HG03575 (cell line): ENCODE data around the gene RAB24.
"Not testable (repeated sequence)": the region's sequence is repeated elsewhere in the genome, so short reads cannot be mapped to it uniquely, and the experiment has no call there.

Experiments used
- ATAC-seq: cut with Tn5 transposase; IDR thresholded peaks from one replicate; pipeline ENCODE4 v1.9.1; 2021; ENCODE audit not compliant: unreplicated experiment, insufficient number of reproducible peaks, low FRiP score; ENCODE audit errors: extremely low read depth

RAB24 gene

GRCh38 chr5:177303121-177303924, at the start of gene RAB24, which contains the start of gene PRELID1:
Gene RAB24, minus strand, starts transcription at chr5:177303719. Its CDS starts 431 bp downstream, at chr5:177303288.
Gene PRELID1, plus strand, starts transcription at chr5:177303799. Its CDS starts 187 bp downstream, at chr5:177303986.
- ATAC-seq, result no peak

GRCh38 chr5:177353093-177353492, 49.6 kb upstream of the RAB24 start:
- no peak for ATAC-seq

DNA sequence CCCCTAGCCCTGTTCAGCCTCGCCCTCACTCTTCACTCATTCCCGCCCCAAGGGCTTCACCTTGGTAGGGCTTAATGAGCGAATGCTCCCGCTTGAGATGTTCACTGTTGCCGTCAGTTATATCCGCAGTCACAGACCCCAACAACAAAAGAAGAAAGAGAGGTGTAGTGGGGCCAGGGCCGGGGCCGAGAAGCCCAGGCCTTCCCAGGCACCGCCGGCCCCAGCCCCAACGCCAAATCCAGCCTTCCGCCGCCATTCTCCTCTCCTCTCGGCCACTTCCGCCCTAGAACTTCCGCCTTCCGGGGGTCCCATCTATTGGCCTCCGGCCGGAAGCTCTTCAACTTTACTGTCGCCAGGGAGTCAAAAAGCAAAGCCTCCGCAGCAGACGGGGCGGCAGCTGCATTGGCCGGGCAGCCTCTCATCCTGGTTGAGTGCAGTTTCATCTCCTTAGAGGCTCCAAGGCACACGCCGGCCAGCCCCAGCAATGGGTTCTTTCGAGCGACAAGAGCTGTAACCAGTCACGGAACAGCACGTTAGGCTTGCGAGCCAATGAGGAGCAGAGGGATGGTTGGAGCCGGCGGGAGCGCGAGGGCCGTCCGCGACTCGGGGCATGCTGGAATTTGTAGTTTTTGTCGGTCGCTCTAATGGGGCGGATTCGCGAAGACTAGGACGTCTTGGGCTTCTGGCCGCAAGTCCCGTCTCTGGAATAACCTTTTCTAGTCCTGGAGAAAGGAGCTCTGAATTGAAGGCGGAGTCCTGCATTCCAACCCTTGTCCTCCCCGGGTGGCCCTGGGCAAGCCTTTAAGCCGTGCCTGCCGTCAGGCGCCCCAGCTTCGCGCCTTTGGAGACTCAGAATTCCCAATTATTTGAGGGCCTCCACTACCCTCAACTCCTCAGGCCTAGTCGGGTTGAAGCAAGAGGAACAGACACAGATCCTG, 48.1 kb upstream of the RAB24 start, which contains the start of gene LMAN2:
Gene LMAN2, minus strand, starts transcription at position 277 of the 938 bp plus-strand sequence. Its CDS starts 21 bp downstream, at position 256.
- ATAC-seq, result peak; percentile 39

GRCh38 chr5:177350776-177351391, 47.4 kb upstream of the RAB24 start:
- ATAC-seq, result no peak

- no peak for ATAC-seq
Measured at GRCh38 chr5:177349762-177350161, 46.2 kb upstream of the RAB24 start.

DNA sequence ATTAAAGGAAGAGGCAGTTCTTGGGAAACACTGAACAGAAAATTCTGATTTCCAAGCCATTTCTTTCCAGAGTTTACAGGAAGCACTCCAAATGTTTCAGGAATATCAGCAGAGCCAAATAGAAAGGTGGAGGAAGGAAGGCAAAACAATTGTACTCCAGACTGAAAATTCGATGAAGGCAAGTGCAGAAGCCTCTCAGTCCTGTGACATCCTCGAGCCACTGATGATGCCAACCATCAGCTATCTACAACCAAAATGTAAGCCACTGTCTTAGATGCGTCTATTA, 45.8 kb upstream of the RAB24 start:
- ATAC-seq, result no peak

- ATAC-seq, result no peak
Measured at GRCh38 chr5:177347699-177348098, 44.2 kb upstream of the RAB24 start.

GRCh38 chr5:177346820-177347219, 43.3 kb upstream of the RAB24 start:
- no peak for ATAC-seq

GRCh38 chr5:177344891-177345290, 41.4 kb upstream of the RAB24 start:
- no peak for ATAC-seq

DNA sequence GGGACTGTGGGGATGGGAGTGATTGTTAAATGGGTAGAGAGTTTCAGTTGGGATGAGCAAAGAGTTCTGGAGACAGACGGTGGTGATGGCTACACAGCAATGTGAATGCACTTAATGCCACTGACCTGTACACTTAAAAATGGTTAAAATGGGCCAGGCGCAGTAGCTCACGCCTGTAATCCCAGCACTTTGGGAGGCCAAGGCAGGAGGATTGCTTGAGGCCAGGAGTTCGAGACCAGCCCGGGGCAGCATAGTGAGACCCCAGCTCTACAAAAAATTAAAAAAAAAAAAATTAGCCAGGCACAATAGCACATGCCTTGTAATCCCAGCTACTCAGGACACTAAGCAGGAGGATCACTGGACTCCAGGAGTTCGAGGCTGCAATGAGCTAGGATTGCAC, 40.3 kb upstream of the RAB24 start:
- no peak for ATAC-seq

DNA sequence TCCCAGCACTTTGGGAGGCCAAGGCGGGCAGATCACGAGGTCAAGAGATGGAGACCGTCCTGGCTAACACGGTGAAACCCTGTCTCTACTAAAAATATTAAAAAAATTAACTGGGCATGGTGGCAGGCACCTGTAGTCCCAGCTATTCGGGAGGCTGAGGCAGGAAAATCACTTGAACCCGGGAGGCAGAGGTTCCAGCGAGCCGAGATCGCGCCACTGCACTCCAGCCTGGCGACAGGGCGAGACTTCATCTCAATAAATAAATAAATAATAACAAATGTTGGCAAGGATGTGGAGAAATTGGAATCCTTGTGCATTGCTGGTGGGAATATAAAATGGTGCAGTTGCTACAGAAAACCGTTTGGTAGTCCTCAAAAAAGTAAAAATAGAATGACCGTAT, 39.5 kb upstream of the RAB24 start:
- ATAC-seq, result not testable (repeated sequence)

- no peak for ATAC-seq
Measured at GRCh38 chr5:177339107-177339638, 35.7 kb upstream of the RAB24 start.

DNA sequence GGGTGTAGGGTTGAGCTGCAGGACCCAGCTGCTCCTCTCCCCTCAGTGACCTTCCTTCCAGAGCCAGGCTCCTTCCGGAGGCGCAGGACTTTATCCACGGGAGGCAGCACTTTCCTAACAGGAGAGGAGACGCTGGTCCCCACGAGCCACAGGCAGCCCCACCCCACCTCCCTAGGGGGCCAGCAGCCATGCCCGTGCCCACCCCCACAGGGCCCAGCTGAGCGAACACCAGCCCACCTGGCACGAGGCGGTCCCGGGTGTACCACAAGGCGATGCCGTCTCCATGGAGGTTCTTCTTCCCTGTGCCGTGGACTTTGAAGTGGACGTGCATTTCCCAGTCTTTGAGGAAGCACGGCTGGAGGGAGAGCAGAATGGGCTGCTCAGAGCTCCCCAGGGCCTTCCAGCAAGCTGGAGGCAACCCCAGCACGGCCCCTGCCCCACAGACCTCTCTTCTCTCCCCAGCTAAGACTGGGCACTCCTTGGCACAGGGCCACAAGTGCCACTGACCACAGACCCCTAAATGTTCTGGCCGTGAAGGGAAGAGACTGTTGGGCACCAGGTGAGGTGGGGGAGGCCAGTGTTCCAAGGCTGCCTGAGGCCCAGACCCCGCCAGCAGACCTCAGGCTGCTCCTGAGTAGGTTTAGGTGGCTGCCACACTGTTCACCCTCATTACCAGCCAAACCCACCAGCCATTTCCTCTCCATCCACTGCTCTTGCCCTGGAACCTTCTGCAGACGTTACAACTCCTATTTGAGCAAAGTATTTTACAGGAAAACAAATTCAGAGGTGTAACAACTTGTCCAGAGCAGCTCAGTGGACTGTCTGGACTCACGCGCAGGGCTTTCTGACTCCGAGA, 35.0 kb upstream of the RAB24 start:
- ATAC-seq, result no peak

- ATAC-seq, result no peak
Measured at GRCh38 chr5:177336603-177337494, 33.3 kb upstream of the RAB24 start.

DNA sequence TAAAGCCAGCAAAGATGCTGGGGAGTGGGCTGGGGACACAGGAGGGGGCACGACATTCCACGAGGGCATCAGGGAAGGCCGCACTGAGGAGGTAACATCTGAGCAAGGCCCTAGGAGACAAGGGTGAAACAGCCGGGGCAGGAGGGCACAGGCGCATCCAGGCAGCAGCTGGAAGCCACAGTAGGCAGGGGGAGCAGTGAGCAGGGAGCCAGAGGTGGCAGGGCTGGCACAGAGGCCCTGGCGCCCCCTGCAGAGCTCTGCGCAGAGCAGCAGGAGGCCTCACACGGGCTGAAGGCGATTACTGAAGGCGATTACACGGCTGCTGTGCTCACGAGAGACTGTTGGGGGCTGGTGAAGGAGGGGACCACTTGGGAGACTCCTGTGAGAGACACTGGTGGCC, 32.6 kb upstream of the RAB24 start:
- ATAC-seq, result no peak

DNA sequence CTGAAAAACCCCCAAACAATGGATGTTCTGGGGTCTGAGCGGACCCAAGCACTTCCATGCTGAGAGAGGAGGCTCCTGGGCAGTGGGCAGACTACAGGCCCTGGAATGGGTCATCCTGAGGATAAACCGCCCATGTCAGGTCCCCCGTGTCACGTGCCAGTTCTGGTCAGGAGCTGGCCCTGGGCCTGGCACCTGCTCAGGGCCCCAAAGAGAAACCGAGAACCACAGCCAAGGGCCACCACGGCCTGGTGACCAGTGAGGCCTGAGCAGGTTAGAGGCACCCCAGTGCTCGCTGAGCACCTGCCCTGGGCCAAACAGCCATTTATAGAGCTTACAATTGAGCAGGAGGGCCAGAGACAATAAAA, 32.2 kb upstream of the RAB24 start:
- no peak for ATAC-seq

DNA sequence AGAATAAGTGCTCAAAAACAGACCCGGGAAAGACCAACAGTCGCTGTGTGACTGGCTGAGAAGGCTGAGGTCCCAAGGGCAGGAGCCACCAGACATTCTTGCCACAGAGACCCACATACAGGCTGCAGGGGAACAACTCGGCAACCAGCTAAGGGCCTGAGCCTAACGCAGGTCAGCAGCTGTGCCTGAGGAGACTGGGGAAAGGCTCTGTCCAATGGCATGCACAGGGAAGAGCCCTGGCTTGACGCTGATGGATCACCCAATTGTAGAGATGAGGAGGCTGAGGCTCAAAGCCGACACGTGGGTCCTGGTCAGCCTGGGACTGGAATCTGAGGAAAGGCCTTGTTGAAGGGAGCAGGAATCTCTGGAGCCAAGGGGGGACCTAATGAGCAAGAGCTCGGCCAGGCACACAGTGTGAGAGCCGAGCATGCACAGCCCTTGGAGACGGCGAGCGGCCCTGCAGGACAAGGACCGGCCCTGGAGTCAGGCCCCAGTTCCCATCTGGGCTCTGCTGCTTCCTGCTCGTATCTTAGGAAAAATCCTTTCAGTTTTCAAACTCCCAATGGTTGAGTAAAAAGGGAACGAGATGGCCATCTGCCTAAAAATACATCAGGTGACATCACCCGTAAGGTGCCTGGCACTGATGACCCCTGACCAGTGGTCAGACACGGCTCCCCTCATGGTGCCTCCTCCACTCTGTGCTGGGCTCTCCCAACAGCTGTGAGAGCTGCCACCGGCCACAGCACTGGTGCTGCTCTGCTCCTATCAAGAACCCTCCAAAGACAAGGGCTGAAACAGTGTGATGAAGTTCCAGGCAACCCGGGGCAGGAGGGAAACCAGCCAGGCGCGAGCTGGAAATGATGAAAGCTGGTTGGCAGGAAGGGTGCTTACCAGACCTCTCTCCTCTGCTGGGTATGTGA, 31.5 kb upstream of the RAB24 start:
- no peak for ATAC-seq
